ENCODE data around the gene EMILIN2.
A peak's percentile ranks its signal among the peaks of the same experiment; 100 is the strongest.

EMILIN2 gene

GRCh38 chr18:2906704-2907549, 60.1 kb downstream of the EMILIN2 start:
- H2BK120ac ChIP-seq (ENCODE audit: low read depth, low read length) = peak overlapping the region; percentile 32
- H3K27ac ChIP-seq (replicated peaks; ENCODE audit: low read length) = no peak overlapping the region
- H3K79me1 ChIP-seq (ENCODE audit: low read depth, low read length) = no peaks in the 10 kb centered on the region
- no peak overlapping the region for H2BK5ac ChIP-seq (ENCODE audit: low read length)
- peak overlapping the region; percentile 70 for H3K23ac ChIP-seq (ENCODE audit: low read depth, low read length, poor library complexity)
- H2BK15ac ChIP-seq (ENCODE audit: low read length) = peak overlapping the region; percentile 32
- H3K4ac ChIP-seq (ENCODE audit: low read length) = no peak overlapping the region
- H3K9ac ChIP-seq (ENCODE audit: low read depth, low read length, poor library complexity) = peak overlapping the region; percentile 85
- no peak overlapping the region for H4K91ac ChIP-seq (ENCODE audit: low read depth, low read length, poor library complexity)
- H3K27me3 ChIP-seq (ENCODE audit: control insufficient read depth in 3 of 3, insufficient read depth in 3 of 3, low read depth in 1 of 3, low read length in 3 of 3) = peaks cover 0 to 28% (median 12%) of the 10 kb centered on the region in 3 experiments
- peak overlapping the region; percentile 86 for H3K18ac ChIP-seq (ENCODE audit: low read length)
- peak overlapping the region; percentile 21 for H3K14ac ChIP-seq (ENCODE audit: low read length)
- H2BK12ac ChIP-seq (ENCODE audit: low read length) = no peak overlapping the region
- WGBS, 2 donors (ENCODE audit: extremely low coverage in 2 of 2, insufficient read length in 2 of 2, insufficient replicate concordance in 1 of 2) = no CpG with 5 or more reads among the region's 73 CpGs
- H3K4me1 ChIP-seq (ENCODE audit: control insufficient read depth in 2 of 2, insufficient read depth in 1 of 2, low read depth in 1 of 2, low read length in 2 of 2) = no peaks in the 10 kb centered on the region
- peak overlapping the region; percentile 38 for H2AFZ ChIP-seq (ENCODE audit: low read length)
- peaks cover 0 to 12% of the 10 kb centered on the region in 2 donors for H3K36me3 ChIP-seq (replicated peaks in 1 of 2; ENCODE audit: control insufficient read depth in 2 of 2, insufficient read depth in 2 of 2, low read length in 2 of 2)
- H2AK5ac ChIP-seq (ENCODE audit: low read depth, low read length) = peak overlapping the region; percentile 15
- H4K8ac ChIP-seq (ENCODE audit: low read depth, low read length) = no peak overlapping the region
- peaks cover 0 to 7% of the 10 kb centered on the region in 2 donors for H3K9me3 ChIP-seq (replicated peaks in 1 of 2; ENCODE audit: control insufficient read depth in 2 of 2, insufficient read depth in 1 of 2, low read depth in 1 of 2, low read length in 2 of 2)
- H3K4me3 ChIP-seq (ENCODE audit: low read length in 2 of 2) = peak overlapping the region in 1 of 2 donors; percentile 87
- H3K4me2 ChIP-seq (ENCODE audit: insufficient read depth, low read length, poor library complexity, severe bottlenecking) = peak overlapping the region; percentile 63
- no peak for DNase-seq (ENCODE audit: low spot score)

DNA sequence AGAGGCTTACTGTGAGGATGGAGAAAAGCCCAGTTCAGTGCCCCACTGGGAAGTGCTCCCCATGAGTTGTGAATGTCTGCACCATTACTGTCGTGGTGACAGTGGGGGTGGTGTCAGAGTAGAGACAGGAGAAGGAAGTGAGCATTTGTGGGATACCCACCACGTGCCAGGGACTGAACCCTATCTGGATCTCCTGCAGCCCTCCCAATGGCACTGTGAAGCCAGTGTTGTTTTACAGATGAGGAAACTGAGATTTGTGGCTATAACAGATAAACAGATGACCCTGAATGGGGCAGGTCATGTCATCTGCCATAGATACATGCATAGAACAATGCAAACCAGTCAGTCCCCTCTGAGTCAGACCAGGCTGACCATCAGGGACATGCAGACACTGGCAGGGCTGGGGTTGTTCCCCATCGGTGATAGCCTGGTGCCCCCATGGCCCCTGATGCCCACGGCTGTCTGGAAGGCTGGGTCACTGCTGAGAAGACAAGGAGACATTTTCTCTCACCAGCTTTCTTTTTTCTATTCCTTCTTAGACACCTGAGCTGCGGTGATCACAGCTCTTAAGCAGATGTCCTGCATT, 60.8 kb downstream of the EMILIN2 start:
- Histone ChIP-seq H3K27ac (replicated peaks; ENCODE audit: low read length) (no peak overlapping the region), H4K91ac (ENCODE audit: low read depth, low read length, poor library complexity) (no peak overlapping the region), H3K14ac (ENCODE audit: low read length) (no peak overlapping the region), H2BK15ac (ENCODE audit: low read length) (no peak overlapping the region), H2AFZ (ENCODE audit: low read length) (no peak overlapping the region), H3K9me3 (replicated peaks in 1 of 2; ENCODE audit: control insufficient read depth in 2 of 2, insufficient read depth in 1 of 2, low read depth in 1 of 2, low read length in 2 of 2) (peaks cover 0 to 7% of the 10 kb centered on the region in 2 donors), H2BK5ac (ENCODE audit: low read length) (no peak overlapping the region), H3K4me1 (ENCODE audit: control insufficient read depth in 2 of 2, insufficient read depth in 1 of 2, low read depth in 1 of 2, low read length in 2 of 2) (no peaks in the 10 kb centered on the region), H2BK120ac (ENCODE audit: low read depth, low read length) (no peak overlapping the region), H3K4me3 (ENCODE audit: low read length in 2 of 2) (peak overlapping the region in 1 of 2 donors; percentile 87), H3K4me2 (ENCODE audit: insufficient read depth, low read length, poor library complexity, severe bottlenecking) (peak overlapping the region; percentile 63), H4K8ac (ENCODE audit: low read depth, low read length) (no peak overlapping the region), H3K79me1 (ENCODE audit: low read depth, low read length) (no peaks in the 10 kb centered on the region), H2BK12ac (ENCODE audit: low read length) (no peak overlapping the region), H3K4ac (ENCODE audit: low read length) (no peak overlapping the region), H3K27me3 (ENCODE audit: control insufficient read depth in 3 of 3, insufficient read depth in 3 of 3, low read depth in 1 of 3, low read length in 3 of 3) (peaks cover 0 to 28% (median 12%) of the 10 kb centered on the region in 3 experiments), H3K9ac (ENCODE audit: low read depth, low read length, poor library complexity) (no peak overlapping the region), H3K36me3 (replicated peaks in 1 of 2; ENCODE audit: control insufficient read depth in 2 of 2, insufficient read depth in 2 of 2, low read length in 2 of 2) (peaks cover 2 to 12% of the 10 kb centered on the region in 2 donors), H2AK5ac (ENCODE audit: low read depth, low read length) (no peak overlapping the region), H3K18ac (ENCODE audit: low read length) (no peak overlapping the region), H3K23ac (ENCODE audit: low read depth, low read length, poor library complexity) (no peak overlapping the region)
- no peak for DNase-seq (ENCODE audit: low spot score)
- WGBS, 2 donors (ENCODE audit: extremely low coverage in 2 of 2, insufficient read length in 2 of 2, insufficient replicate concordance in 1 of 2) = no CpG with 5 or more reads among the region's 5 CpGs

GRCh38 chr18:2908166-2908945, 61.5 kb downstream of the EMILIN2 start:
- H3K27me3 ChIP-seq (ENCODE audit: control insufficient read depth in 3 of 3, insufficient read depth in 3 of 3, low read depth in 1 of 3, low read length in 3 of 3) = peaks cover 0 to 28% (median 12%) of the 10 kb centered on the region in 3 experiments

More at GRCh38 chr18:2908166-2908945, 61.5 kb downstream of the EMILIN2 start:
- no peaks in the 10 kb centered on the region for H3K79me1 ChIP-seq (ENCODE audit: low read depth, low read length)
- no peak overlapping the region for H3K4me2 ChIP-seq (ENCODE audit: insufficient read depth, low read length, poor library complexity, severe bottlenecking)
- no peak overlapping the region for H2AK5ac ChIP-seq (ENCODE audit: low read depth, low read length)
- H3K4ac ChIP-seq (ENCODE audit: low read length) = no peak overlapping the region
- no peak overlapping the region for H2BK15ac ChIP-seq (ENCODE audit: low read length)
- H3K9ac ChIP-seq (ENCODE audit: low read depth, low read length, poor library complexity) = no peak overlapping the region
- H3K18ac ChIP-seq (ENCODE audit: low read length) = no peak overlapping the region
- H2BK5ac ChIP-seq (ENCODE audit: low read length) = no peak overlapping the region
- H2AFZ ChIP-seq (ENCODE audit: low read length) = no peak overlapping the region
- H4K8ac ChIP-seq (ENCODE audit: low read depth, low read length) = no peak overlapping the region
- H3K27ac ChIP-seq (replicated peaks; ENCODE audit: low read length) = no peak overlapping the region
- no peaks in the 10 kb centered on the region for H3K4me1 ChIP-seq (ENCODE audit: control insufficient read depth in 2 of 2, insufficient read depth in 1 of 2, low read depth in 1 of 2, low read length in 2 of 2)
- H3K14ac ChIP-seq (ENCODE audit: low read length) = no peak overlapping the region
- no CpG with 5 or more reads among the region's 9 CpGs for WGBS, 2 donors (ENCODE audit: extremely low coverage in 2 of 2, insufficient read length in 2 of 2, insufficient replicate concordance in 1 of 2)
- H3K4me3 ChIP-seq (ENCODE audit: low read length in 2 of 2) = no peak overlapping the region
- DNase-seq (ENCODE audit: low spot score) = no peak
- no peak overlapping the region for H4K91ac ChIP-seq (ENCODE audit: low read depth, low read length, poor library complexity)
- H3K23ac ChIP-seq (ENCODE audit: low read depth, low read length, poor library complexity) = no peak overlapping the region
- peaks cover 3 to 12% of the 10 kb centered on the region in 2 donors for H3K36me3 ChIP-seq (replicated peaks in 1 of 2; ENCODE audit: control insufficient read depth in 2 of 2, insufficient read depth in 2 of 2, low read length in 2 of 2)
- H2BK120ac ChIP-seq (ENCODE audit: low read depth, low read length) = no peak overlapping the region
- H3K9me3 ChIP-seq (replicated peaks in 1 of 2; ENCODE audit: control insufficient read depth in 2 of 2, insufficient read depth in 1 of 2, low read depth in 1 of 2, low read length in 2 of 2) = peaks cover 0 to 7% of the 10 kb centered on the region in 2 donors
- H2BK12ac ChIP-seq (ENCODE audit: low read length) = no peak overlapping the region

Measured in neuronal stem cell (in vitro differentiated cells).